ENCODE results near the gene FAM209B. TPM values are rescaled to one million over a fixed set of nuclear protein-coding genes. Genes with fewer than 3 reads are reported as not detected.

FAM209B gene
- total RNA-seq, 1 donor from 2014 or later, result not detected

- no peak for TF ChIP-seq CTCF (IDR thresholded peaks at IDR 0.05)
- no peaks in the 10 kb centered on the region for H3K36me3 ChIP-seq
- DNase-seq, result no peak
- ATAC-seq, result no peak
- no peak overlapping the region for H3K4me3 ChIP-seq
- H3K4me1 ChIP-seq, result no peaks in the 10 kb centered on the region
- intact Hi-C loops (cut with DNase I), result no loop called here
- H3K9me3 ChIP-seq, result no peaks in the 10 kb centered on the region
- no peaks in the 10 kb centered on the region for H3K27me3 ChIP-seq
- no peak overlapping the region for H3K27ac ChIP-seq
Observed at GRCh38 chr20:56575961-56576360, 42.9 kb downstream of the FAM209B start.

- ATAC-seq, result no peak
Observed at GRCh38 chr20:56579301-56579710, 46.3 kb downstream of the FAM209B start.

GRCh38 chr20:56580226-56580625, 47.2 kb downstream of the FAM209B start:
- Histone ChIP-seq H3K4me3 (no peak overlapping the region), H3K4me1 (no peaks in the 10 kb centered on the region), H3K27me3 (no peaks in the 10 kb centered on the region), H3K36me3 (no peaks in the 10 kb centered on the region), H3K9me3 (no peaks in the 10 kb centered on the region), H3K27ac (no peak overlapping the region)
- no peak for TF ChIP-seq CTCF (IDR thresholded peaks at IDR 0.05)
- intact Hi-C loops (cut with DNase I), result no loop called here
- DNase-seq, result no peak
- no peak for ATAC-seq

More at GRCh38 chr20:56579301-56579710, 46.3 kb downstream of the FAM209B start:
- Histone ChIP-seq H3K9me3 (no peaks in the 10 kb centered on the region), H3K36me3 (no peaks in the 10 kb centered on the region), H3K4me3 (no peak overlapping the region), H3K4me1 (no peaks in the 10 kb centered on the region), H3K27ac (no peak overlapping the region), H3K27me3 (no peaks in the 10 kb centered on the region)
- no peak for TF ChIP-seq CTCF (IDR thresholded peaks at IDR 0.05)
- intact Hi-C loops (cut with DNase I), result no loop called here
- DNase-seq, result no peak

- H3K27me3 ChIP-seq, result no peaks in the 10 kb centered on the region
- H3K9me3 ChIP-seq, result no peaks in the 10 kb centered on the region
- intact Hi-C loops (cut with DNase I), result no loop called here
- no peak overlapping the region for H3K4me3 ChIP-seq
- DNase-seq (no peak), ATAC-seq (no peak)
- no peak for TF ChIP-seq CTCF (IDR thresholded peaks at IDR 0.05)
- no peaks in the 10 kb centered on the region for H3K4me1 ChIP-seq
- H3K36me3 ChIP-seq, result no peaks in the 10 kb centered on the region
- H3K27ac ChIP-seq, result no peak overlapping the region
Observed at GRCh38 chr20:56581701-56582100, 48.7 kb downstream of the FAM209B start.

- no peak for DNase-seq
- TF ChIP-seq CTCF (IDR thresholded peaks at IDR 0.05), result no peak
- intact Hi-C loops (cut with DNase I), result no loop called here
- no peak overlapping the region for H3K27ac ChIP-seq
- no peaks in the 10 kb centered on the region for H3K4me1 ChIP-seq
- no peak overlapping the region for H3K4me3 ChIP-seq
- H3K27me3 ChIP-seq, result no peaks in the 10 kb centered on the region
- H3K36me3 ChIP-seq, result no peaks in the 10 kb centered on the region
- H3K9me3 ChIP-seq, result no peaks in the 10 kb centered on the region
- ATAC-seq, result no peak
Observed at GRCh38 chr20:56582542-56582941, 49.5 kb downstream of the FAM209B start.

GRCh38 chr20:56584916-56585315, 51.9 kb downstream of the FAM209B start:
- H3K9me3 ChIP-seq, result no peaks in the 10 kb centered on the region
- H3K27ac ChIP-seq, result no peak overlapping the region
- no peak for DNase-seq
- H3K36me3 ChIP-seq, result no peaks in the 10 kb centered on the region
- TF ChIP-seq CTCF (IDR thresholded peaks at IDR 0.05), result no peak
- intact Hi-C loops (cut with DNase I), result no loop called here
- no peaks in the 10 kb centered on the region for H3K27me3 ChIP-seq
- ATAC-seq, result no peak
- H3K4me3 ChIP-seq, result no peak overlapping the region
- H3K4me1 ChIP-seq, result no peaks in the 10 kb centered on the region
